Right kidney (tissue), 1 donor: ENCODE data around the gene PTPRF.
"Not testable (repeated sequence)": the region's sequence is repeated elsewhere in the genome, so short reads cannot be mapped to it uniquely, and the experiment has no call there.

Experiments used
- DNase-seq: peaks from one replicate; pipeline ENCODE4 v3.0.0-alpha.2; 2016

The PTPRF gene

DNA sequence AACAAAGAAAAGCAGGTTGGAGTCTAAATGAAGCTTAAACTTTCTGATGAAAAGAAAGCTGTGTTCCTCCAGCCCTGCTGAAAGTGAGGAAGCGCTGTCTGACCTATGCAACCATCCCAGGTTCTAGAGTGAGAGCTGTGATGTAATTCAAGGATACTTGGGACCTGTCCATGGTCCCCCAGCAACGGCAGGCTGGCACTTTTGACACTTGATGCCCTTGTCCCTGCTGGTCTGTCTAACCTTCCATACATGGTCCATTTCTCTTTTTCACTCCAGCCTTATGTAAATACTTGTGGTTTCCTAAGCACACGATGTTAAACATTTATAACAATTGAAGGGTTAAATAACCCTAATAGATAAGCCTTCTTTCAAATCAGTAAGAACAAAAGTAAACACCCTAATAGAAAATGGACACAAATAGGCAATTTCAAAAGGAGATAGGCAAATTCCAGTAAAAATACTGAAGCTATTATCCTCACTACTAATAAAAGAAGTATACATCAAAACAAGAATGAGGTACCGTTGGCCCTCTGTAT lies 101.5 kb downstream of the PTPRF start:
- no peak for DNase-seq

DNA sequence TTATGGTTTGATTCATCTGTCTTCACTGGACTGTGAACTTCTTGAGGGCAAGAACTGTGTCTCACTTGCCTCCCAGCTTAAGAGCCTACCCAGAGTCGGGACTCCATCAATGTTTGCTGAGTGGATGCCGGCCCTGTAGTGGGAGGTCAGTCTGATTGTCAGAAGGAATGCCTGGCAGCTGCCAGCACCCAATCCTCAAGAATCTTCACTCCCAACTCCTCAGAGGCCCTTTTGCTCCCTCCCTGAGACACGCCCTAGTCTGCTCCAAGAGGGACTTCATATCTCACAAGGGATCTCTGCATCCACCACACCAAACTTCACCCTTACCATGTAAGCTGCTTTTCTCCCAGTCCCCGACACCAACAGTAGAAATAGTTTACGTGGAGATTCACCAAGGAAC lies 104.0 kb downstream of the PTPRF start:
- DNase-seq, result no peak

DNA sequence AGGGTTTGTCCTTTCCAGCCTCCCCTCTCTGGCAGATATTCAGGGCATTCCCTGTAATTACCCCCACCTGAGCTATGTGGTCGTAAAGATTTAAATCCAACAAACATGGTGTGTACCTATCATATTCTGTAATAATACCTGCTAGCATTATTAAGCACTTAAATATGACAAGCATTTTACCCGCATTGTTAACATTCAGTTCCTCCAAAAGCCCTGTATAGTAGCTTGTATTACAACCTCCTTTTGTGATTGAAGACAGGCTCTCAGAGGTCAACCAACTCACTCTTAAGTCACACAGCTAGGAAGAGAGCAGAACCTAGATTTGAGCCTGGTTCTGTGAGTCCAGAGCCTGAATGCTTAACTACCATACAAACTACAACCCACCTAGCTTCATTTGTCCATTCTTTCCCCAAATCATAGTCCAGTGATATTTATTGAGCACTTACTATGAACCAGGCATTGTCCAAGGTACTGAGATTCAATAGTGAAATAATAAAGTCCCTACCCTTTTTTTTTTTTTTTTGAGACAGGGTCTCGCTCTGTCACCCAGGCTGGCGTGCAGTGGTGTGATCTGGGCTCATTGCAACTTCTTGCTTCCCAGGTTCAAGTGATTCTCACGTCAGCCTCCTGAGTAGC lies 105.4 kb downstream of the PTPRF start:
- no peak for DNase-seq

DNA sequence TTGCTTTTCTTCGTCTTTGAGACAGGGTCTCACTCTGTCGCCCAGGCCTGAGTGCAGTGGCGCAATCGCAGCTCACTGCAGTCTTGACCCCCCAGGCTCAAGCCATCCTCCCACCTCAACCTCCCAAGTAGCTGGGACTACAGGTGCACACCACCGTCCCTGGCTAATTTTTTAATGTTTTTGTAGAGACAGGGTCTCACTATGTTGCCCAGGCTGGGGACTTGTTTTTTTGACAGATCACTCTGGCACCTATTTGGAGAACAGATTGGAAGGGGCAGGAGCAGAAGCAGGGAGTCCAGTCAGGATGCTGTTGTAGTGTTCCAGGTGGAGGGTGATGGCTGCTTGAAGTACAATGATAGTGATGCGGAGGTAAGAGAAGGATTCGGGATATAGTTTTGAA lies 106.6 kb downstream of the PTPRF start:
- no peak for DNase-seq

DNA sequence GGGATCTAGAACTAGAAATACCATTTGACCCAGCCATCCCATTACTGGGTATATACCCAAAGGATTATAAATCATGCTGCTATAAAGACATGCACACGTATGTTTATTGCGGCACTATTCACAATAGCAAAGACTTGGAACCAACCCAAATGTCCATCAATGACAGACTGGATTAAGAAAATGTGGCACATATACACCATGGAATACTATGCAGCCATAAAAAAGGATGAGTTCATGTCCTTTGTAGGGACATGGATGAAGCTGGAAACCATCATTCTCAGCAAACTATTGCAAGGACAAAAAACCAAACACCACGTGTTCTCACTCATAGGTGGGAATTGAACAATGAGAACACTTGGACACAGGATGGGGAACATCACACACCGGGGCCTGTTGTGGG lies 107.7 kb downstream of the PTPRF start:
- not testable (repeated sequence) for DNase-seq

DNA sequence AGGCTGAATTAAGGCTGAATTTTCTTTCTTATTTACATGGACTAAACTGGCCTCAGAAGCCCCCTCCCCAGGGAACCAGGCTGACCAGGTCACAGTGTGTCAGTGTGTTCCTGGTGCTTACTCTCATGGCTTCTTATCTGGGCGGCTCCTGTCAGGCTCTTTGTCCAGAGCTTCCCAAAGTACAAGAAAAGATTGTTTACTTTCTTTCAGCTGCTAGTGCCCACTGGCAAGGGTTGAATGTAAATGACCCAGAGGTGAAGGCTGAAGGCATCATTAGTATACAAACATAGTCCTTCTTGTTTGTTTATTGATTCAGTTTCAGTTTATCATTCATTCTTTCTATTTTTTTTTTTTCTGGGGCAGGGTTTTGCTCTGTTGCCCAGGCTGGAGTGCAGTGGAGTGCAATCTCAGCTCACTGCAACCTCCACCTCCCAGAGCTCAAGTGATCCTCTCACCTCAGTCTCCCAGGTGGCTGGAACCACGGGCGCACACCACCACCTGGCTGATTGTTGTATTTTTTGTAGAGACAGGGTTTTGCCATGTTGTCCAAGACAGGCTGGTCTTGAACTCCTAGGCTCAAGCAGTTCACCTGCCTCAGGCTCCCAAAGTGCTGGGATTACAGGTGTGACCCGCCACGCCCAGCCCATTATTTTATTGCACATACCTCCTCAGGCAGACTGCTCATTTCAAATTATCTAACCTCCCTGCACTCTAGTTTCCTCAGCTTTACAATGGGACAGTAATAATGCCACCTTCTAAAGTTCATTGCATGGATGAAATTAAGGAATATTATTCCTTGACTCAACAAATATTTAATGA lies 109.5 kb downstream of the PTPRF start:
- no peak for DNase-seq

DNA sequence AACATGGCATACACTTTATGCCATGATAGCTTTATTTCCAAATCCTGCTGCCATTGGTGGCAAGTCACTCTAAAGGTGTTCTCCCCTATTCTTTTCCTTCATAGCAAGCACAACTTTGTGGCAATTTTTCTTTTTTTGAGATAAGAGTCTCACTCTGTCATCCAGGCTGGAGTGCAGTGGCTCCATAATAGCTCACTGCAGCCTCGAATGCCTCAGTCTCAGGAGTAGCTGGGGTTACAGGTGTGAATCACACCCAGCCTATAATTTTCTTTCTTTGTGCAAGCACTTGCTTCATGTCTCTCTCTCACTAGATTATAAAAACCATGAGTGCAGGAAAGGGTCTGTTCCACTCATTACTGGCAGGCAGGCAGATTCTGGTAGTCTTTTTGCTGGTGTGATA lies 113.9 kb downstream of the PTPRF start:
- DNase-seq, result no peak

DNA sequence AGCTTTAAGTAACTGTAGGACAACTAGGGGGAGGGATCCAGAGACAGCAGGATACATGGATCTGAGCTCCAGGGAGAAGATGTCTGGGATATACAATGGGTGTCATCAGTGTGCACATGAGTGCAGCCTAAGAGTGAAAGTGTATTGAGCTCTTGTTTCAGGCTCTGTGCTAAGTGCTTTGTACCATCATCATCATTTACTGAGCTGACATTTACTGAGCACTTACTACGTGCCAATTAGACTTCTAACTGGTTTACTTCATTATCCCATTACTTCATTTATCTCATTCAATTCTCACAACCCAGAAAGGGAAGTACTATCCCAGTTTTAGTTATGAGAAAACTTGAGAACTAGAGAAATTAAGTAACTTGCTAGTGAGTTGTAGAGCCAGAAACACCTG lies 114.8 kb downstream of the PTPRF start:
- no peak for DNase-seq

DNA sequence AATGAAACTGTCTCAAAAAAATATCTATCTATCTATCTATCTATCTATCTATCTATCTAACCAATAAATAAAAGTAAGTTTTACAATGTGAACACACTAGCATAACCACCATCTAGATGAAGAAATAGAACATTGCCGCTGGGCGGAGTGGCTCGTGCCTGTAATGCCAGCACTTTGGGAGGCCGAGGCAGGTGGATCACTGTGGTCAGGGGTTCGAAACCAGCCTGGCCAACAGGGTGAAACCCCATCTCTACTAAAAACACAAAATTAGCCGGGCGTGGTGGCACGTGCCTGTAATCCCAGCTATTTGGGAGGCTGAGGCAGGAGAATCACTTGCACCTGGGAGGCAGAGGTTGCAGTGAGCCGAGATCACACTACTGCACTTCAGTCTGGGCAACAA lies 116.6 kb downstream of the PTPRF start:
- DNase-seq, result not testable (repeated sequence)

DNA sequence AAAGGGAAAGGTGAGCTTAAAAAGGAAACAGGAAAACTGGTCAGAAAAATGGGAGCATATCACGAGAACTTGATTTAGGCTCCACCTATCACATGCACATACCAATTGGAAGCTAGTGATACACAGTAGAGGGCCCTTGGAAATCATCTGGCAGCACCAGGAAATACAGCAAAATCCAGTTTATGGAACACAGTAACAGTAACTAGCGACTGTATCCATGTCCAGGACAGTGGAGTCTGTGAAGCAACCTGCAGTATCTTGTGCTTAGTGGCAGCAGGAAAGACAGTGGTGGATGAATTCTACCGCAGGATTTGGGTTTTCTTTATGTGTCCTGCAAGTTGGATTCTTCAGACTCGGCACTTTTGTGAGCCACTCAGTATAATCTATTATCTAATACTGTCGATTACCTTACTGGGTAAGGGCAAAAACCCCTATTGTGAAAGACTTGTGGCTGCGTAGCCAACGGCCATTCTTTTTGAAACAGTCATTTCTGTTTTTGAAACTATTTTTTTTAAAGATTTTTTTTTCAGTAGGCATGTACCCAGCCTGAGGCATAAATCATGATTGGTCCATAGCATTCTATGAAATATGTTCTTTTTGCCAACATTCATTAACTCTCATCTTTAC lies 117.7 kb downstream of the PTPRF start:
- DNase-seq, result no peak

DNA sequence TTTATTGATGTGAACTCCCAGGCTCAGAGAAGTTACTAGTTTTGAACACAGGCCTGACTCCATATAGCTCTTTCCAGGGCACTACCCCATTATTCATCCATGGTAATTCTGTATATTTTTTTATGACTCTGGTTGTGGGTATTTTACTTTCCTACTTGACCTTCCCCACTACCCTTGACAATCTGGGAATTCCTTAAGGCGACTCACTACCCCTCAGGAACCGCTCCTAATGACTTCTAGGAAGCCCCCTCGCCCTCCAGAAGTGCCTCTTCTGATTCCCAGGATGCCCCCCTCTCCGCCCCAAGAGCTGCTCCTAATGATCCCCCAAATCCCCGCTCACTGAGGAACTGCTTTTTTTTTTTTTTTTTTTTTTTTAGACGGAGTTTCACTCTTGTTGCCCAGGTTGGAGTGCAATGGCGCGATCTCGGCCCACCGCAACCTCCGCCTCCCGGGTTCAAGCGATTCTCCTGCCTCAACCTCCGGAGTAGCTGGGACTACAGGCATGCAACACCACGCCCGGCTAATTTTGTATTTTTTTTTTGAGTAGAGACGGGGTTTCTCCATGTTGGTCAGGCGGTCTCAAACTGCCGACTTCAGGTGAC lies 118.3 kb downstream of the PTPRF start:
- DNase-seq, result no peak

DNA sequence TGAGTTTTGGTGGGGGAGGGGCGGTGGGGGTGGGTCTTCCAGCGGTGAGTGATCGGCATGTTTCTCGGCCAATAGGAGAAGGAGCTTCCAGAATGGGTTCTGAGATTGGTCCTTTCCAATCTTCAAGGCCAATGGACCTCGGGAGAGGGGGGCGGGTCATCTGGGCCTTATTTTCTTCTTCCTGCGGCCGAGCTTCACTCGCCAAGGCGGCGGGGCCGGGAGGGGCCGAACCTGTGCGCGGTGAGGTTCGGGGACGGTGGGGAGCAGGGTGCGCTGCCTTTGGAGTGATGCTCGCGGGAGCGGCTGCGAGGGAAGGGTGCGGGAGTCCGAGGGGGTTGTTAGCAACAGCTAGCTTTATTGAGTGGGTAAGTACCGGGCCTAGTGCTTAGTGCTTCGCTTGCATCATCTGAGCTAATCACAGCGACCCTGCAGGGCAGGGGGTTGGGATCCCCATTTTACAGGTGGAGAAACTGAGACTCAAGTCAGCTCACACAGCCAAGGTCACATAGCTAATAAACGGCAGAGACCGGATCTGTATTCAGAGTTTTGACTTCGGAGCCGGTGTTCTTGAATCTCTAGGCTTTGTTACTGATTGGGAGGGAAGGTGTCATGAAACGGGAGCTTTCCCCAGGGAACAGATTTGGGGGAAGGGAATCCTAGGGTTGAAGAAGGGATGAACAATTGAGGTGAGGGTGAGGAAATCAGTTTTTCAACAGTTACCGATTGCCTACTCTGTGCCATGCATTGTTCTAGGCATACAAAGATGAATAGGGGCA lies 119.8 kb downstream of the PTPRF start:
- no peak for DNase-seq

DNA sequence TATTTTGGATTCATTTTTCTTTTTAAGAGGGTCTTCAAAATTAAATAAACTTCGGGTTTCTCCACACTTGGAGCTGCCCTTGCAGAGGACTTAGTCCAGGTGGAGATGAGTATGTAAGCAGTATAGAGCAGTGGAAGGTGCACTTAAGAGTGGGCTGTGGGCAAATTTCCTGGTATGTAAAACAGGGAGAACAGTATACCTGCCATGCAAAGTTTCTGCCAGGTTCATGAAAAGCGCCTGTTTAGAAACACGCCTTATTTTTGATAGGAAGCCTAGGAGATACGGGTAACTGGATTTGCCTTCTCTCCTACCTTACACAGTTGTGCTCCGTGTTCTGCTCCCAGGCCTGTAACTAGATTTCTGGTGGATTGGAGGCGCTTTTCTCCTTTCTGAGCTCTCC lies 120.5 kb downstream of the PTPRF start:
- no peak for DNase-seq

DNA sequence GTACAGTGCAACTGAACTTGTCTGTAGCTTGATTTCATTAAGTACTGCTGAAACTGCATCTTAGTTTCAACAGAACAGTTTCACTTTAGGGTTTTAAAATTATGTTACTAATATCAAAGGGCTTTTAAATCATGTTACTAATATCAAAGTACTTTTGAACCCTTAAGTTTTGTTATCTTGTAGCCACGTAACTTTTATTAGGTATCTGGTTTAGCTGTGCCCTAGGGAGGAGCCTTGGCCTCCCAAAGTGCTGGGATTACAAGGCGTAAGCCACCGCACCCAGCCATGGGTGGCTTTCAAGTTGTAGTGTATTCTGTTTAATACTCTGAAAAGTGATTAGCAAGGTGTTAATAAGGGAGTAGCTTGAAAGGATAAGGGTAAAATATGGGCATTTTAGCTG lies 121.2 kb downstream of the PTPRF start:
- DNase-seq, result no peak

DNA sequence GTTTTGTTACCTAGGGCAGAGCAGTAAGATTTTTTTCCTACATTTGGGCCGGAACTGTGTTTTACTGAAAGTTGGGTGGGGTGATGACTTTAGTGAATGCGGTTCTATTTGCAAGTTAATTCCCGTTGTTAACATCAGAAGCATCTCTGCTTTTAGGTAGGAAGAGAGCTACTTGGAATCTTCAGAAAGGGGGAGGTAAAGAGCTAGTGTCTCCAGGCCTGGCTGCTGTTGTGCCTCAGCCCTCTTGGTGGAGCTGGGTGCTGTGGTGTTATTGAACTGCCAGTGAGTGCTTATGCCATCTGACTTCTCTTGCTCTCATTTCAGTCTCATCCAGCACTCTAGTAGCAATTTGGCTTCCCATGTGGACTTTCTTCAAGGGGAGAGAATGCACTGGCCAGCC lies 122.7 kb downstream of the PTPRF start:
- DNase-seq, result no peak

DNA sequence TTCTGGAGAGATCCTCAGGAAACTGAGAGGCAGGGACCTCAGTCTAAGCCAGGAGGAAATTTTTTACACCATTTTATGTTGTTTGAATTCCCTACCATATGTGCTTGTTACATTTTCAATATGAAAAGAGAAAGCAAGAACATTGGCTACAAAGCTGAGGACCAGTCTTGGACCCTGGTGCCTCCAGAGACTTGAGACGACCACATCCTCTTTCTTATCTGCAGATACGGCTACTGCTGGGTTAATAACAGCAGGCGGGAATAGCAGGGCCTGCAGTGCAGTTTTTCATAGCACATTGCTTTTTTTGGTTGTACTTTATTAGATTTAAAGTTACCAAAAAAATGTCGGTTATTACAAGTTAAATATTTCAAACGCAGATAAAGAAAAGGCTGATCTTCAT lies 123.2 kb downstream of the PTPRF start:
- DNase-seq, result no peak

DNA sequence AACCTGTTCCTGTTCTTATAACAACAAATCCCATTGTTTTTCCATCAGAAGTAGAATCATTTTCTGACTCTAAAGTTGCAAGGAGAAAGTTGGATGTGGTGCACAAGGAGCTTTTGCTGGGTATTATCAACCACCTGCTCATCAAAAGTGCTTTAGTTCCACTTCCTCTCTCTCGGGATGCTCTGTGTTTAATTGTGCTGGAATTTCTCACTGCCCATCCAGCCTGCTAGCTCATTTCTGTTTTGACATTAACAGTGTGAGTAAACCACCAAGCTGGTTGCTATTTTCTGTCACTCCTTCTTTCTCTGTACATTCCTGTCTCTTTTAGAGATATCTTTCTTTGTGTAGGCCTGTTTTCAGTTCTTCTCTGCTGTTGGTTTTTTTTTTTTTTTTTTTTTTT lies 125.3 kb downstream of the PTPRF start:
- no peak for DNase-seq

DNA sequence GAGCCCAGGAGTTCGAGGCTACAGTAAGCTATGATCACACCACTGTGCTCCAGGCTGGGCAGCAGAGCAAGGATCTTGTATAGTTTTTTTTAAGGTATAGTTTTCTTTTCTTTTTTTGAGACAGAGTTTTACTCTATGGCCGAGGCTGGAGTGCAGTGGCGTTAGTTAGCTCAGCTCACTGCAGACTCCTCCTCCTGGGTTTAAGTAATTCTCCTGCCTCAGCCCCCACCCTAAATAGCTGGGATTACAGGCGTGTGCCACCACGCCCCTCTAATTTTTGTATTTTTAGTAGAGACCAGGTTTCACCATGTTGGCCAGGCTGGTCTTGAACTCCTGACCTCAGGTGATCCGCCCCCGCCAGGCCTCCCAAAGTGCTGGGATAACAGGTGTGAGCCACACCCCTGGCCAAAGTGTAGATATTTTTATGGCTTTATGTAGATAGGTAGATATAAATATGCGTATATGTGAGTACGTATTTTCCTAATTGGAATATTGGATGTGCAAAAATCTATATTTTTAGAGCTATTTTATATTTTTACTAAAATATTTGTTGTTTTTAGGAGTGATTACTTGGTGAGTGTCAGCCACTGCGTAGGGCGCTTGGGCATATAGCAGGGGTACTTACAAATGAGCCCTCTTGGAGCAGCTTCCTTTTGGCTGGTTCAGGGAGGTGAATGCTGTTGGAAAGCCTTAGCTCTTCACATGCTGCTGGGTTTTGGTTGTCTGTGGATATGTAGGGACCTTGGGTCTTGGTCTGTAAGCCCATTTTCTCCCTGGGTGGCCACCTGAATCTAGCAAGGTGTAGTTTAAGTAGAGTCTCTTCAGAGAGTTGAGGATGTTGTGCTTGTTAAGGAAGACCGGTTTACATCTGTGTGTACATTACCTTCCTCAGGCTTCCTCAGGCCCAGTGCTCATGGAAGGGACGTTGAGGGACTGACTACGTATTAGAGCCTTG lies 128.8 kb downstream of the PTPRF start:
- DNase-seq, result no peak

DNA sequence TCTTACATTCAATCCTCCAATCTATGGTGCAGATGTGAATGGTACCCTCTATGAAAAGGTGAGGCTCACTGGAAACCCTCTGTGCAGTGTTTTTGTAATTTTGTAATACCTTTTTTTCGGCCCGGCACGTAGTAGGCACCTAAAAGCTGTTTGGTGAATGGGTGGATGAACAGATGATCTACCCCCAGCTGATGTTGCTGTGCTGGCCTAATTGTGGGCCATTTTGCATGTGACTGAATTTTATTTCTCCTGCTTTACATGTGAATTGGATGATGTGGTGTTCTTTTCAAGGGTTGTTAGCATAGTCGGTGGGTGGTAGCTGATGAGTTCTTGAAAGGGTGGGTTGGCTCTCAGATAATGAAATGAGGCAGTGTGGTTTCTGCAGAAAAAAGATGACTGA lies 129.7 kb downstream of the PTPRF start:
- DNase-seq, result no peak

DNA sequence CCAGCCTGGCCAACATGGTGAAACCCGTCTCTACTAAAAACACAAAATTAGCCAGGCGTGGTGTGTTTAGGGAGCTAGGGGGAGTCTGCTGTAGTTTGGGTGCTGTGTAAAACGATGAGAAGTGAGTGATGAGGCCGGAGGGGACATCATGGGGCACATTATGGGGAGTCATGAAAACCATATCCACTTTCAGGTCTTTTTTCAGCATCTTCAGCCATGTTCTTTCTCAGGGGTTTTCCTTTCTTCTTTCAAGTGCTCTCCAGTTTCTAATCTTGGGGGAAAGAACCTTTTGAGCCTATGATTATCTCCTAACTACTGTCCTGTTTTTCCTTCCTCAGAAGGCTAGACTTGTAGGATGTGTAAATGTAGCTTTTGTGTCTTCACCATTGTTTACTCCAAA lies 133.7 kb downstream of the PTPRF start:
- DNase-seq, result no peak

DNA sequence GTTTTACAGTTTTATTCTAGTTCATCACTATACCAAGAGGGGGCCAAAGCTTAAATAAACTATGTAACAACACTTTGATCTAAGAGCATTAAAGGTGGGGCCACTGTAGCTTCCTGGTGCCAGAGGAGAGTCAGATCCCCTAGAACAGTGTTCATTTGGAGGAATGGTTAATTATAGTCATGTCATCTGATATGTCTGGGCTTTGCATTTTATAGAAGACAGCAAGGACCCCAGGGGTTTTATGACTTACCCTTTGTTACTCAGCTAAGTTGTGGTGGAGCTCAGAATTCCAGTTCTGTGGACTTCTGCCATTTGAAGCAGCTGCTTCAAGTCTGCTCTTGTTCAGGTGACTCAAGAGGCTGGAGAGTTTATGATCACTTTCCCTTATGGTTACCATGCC lies 135.9 kb downstream of the PTPRF start:
- no peak for DNase-seq
